ENCODE measurements around the gene ARMH3.

Gene ARMH3

DNA sequence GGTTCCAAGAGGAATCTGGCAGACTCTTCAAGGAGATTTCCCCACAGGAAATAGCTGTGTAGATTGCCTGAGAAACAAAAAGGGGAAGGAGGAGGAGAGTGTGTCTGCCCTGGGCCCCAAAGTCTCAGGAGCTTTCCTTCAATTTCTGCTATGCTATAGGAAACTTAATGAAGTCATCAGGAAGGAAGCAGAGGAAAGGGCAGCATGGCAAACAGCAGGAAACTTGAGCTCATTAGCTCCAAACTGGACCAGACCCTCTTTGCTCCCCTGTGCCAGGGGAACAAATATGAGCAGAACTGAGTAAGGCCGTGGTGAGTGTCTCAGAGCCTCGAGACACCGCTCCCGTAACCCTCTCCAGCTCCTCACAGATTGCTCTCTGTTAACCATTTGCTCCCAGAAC is 207.6 kb downstream of the ARMH3 start:
- DNase-seq: no peak

GRCh38 chr10:101845893-101846292 is 210.1 kb downstream of the ARMH3 start:
- DNase-seq: no peak

DNA sequence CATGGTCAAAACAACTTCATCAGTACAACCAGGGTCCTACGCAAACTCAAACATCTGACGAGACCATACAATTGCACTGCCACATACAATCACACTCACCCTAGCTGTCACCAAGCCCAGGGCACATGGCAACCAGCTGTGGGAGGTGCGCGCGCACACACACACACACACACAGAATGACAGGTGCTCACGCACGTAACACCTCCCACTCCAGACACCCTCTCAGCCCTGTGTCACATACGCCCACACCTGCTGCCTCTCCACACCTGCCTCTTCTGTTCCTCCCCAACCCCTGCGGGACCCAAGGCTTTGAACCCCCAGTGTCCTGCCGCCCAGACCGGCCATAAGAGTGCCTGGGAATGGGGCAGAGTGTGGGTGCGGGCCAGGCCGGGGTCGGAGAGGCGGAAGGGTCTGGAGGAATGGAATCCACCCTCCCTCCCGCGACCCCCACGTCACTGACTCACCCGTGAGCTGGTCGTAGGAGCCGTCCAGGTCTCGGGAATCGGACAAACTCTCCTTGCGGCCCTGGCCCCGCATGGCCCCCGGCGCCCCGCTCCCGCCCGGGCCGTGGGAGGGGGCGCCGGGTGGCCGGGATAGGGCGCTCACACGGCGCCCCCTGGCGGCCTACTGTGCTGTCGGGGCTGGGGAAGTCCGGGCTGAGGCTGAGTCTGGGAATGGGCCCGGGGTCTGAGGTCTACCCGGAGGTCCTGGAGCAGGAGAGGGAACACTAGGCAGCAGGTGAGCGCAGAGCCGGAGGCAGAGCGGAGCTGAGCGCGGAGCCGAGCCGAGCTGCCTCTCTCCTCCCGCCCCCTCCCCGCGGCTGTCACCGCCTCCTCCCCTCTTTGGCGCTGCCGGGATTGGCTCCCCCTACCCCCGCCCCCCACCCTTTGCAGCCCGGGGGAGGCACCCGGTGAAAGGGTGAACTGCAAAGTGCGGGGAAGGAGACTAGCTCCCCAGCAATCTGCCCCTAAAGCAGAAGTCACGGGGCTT is 212.6 kb downstream of the ARMH3 start, which contains the start of gene KCNIP2:
TSS of gene KCNIP2 (minus strand) at position 769 of the 990 bp plus-strand sequence. CDS start at position 537, 232 bp downstream.
- DNase-seq: peak; percentile 40

DNA sequence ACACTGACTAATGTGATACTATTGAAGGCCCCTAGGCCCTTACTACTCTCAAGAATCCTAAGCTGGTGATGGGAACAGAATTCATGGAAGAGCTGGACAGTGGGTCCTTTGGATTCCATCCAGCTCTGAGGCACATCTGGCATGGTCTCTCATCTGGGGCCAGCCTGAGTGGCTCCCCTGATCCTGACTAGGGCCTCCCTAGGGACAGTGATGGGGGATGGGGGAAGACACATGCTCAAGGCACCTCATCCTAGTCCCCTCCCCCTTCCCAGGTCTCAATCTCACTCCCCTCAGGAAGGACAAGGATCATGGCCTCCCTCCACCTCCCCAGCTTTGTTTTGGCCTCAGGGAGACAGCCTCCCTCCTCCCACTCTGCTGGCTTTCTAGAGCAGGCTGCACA is 214.1 kb downstream of the ARMH3 start:
- DNase-seq: no peak

DNA sequence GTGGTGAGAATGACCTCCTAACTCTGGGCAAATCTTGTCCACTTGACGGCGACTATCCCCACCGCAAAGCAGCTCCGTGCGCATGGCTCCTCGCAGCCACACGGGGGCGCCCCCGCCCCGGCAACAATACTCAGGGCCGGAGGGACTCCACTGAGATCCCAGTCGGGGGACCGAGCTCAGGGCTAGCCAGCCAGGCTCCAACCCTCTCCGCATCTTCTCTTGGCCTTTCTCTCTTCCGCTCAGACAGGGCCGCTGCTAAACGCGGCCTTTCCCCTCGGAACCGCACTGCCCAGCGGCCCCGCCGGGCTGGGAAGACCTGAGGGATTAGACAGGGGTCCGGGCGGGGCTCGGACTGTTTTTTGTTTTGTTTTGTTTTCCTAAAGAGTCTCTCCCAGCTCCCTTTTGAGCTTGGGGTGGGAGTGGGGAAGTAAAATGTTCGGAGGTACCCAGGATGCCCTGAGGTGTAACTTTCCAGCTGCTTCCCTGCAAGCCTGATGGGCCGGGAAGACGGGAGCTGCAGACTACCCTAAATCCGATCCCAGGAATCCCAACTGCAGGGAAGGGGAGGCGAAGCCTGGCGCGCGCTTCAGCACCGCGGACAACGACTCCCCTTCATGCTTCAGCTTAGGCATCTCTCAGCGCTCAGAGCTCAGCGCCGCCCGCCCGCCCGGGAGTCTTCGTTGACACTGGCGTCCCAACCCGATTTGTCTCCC is 215.1 kb downstream of the ARMH3 start:
- DNase-seq: peak; percentile 74

DNA sequence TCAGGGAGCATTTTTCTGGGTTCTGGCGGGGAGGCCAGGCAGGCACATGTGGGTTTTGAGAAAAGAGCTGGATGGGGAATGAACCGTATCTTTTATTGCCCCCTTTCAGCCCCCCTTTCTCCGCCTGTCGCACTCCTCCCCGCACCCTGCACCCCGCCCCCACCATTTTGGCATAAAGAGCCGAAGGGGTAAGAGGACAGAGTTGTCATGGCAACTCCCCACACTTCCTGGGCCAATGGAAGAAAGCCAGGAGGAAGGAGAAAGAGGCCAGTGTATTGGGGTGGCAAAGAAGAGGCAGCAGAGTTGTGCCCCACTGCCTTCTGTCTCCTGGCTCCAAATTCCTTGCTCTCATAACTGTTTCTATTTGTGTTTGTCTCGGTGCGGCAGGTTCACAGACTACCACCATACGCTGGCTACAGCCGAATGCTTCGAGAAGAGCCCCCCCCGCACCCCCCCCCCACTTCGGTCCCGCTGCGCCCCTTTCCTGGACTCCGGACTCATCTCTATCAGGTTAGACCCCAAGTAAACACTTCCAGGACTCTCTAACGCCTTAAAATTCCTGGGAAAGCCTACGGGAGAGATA is 215.8 kb downstream of the ARMH3 start:
- peak; percentile 16 for DNase-seq

DNA sequence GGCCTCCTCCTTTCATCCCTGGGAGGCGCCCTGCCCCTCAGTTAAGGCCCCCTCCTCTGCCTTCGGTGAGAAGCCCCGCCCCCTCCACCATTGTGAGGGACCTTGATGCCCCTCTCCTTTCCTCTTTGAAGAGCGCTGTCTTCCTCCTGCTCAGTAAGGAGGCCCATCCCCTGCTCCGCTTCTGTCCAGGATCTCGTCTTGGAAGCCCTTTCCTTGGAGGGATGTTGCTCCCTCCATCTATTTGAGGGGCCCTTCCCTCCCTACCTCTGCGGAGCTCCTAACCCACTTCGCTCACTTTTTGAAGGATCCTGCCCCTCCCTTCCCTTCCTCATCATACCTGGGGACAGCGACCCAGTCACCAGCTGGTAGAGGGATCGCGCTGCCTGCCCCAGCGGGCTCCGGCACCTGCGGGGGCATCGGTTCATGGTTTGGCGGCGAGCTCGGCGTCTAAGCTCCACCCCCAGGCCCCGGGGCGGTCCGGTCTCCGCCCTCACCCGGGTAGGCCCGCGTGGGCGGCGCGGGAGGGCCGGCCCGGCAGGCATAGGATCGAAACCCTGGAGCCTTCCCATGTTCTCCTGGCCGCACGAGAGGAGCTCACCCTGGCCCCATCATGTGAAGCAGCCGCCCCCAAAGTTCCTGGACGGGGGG is 216.4 kb downstream of the ARMH3 start:
- peak; percentile 31 for DNase-seq

GRCh38 chr10:101839002-101839401 is 217.0 kb downstream of the ARMH3 start:
- DNase-seq: no peak

- no peak for DNase-seq
Measured at GRCh38 chr10:101838416-101838970, 217.5 kb downstream of the ARMH3 start.

GRCh38 chr10:101837748-101838147 is 218.2 kb downstream of the ARMH3 start:
- DNase-seq: no peak

DNA sequence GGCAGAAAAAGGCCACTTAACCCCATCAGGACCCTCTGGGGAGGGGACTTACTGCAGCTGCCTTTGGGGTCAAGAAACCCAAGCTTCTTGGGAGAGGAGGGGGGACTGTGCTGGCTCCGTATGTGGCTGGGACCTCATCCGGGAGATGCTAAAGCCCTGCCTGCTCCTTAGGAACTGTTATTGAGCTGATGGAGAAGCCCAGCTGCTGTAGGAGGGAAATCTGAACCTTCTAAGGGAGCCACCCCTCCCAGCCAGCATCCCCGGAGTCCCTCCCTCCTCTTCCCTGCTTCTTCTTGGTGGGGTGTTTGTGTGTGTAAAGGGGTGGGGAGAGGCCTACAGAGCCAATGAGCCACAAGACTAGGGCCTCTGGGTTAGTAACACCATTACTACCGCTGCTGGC is 220.6 kb downstream of the ARMH3 start:
- no peak for DNase-seq

GRCh38 chr10:101834341-101834740 is 221.6 kb downstream of the ARMH3 start:
- DNase-seq: no peak

DNA sequence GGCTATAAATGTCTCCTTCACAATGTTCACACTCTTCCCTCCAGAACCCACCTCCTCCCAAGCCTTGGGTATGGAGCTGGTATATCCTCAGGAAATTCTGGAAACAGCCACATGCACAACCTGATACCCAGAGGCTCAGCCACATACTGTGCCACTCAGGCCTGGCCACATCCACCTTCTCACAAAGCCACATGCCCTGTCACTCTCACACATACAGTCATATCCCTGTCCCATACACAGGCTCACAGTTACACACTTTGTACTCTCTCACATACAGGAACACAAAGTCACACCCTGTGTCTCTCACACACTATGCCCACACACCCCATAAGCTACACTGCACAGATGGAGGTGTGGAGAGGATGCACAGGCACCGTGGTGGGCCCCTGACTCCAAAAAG is 222.5 kb downstream of the ARMH3 start:
- no peak for DNase-seq

DNA sequence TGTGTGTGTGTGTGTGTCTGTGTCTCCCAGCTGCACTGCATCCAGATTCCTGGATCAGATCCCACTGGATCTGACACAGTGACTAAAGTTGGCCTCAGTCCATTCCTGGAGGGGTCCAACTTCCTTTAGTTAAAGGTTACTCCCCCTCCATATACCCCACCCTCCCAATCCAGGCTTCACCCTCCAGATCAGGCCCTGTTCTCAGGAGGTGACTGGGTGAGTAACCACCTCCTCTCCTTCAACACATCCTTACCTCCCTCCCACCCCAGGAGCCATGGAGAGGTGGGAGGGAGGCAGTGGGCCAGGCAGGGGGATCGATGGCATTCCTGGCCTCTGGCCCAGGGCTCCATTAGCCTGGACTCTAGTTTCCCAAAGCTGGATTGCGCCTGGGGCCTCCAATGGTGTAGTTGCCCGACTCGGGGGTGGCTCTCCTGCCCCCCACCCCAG is 223.6 kb downstream of the ARMH3 start:
- DNase-seq: no peak

DNA sequence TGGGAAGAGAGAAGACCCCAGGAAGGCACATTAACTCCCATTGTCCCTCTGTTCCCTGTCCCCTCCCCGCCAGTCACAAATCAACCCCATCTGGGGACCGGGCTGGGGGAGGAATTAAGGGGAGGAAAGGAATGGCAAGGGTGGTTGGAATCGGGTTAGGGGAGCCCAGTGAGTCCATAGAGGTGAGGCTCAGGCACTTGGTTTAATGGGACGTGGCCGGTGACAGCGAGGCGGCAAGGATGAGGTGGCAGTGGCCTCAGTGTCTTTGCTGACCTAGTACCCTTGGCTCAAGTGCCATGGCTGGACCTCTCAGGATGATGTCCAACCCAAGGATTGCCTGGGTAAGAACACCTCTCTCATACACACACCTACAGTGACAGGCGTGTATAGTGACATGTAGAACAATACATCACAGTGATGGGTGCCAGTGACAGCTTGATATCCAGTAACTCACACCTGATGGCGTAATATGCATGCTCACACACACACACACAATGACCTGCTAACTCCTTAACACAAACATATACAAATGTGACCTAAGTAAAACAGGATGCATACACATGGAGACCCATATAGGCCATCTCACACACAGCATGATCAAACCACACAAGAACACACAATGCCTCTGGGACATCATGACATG is 224.7 kb downstream of the ARMH3 start:
- DNase-seq: no peak

DNA sequence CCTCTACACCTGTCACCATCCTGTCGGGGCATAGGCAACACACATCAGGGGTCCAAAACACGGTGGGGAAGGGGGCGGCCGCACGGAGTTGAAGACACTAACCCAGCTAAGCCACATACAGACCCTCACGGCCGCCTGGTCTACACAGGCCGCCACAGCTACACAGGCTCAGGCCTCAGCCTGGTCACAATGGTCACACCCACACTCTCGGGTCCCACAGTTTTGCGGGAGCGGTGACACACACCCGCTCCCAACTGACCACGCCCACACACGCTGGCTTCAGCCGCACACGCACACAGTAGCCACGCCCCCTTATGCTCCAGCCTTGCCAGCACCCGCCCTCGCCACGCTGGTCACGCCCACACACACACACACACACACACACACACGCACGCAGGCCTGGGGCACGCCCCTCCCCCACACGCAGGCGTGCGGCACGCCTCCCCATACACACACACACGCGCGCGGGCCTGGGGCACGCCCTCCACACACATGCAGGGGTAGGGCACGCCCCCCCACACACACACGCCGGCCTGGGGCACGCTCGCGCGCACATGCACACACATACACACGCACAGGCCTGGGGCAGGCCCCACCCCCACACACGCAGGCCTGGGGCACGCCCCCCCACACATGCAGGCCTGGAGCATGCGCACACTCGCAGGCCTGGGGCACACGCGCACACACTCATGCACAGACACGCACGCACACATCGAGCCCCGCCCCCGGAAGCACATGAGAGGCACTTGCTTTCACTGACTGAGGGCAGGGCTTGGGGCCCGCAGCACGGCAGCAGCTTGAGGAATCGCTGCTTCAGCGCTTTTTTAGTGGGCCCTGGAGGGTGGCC is 225.4 kb downstream of the ARMH3 start:
- DNase-seq: no peak

DNA sequence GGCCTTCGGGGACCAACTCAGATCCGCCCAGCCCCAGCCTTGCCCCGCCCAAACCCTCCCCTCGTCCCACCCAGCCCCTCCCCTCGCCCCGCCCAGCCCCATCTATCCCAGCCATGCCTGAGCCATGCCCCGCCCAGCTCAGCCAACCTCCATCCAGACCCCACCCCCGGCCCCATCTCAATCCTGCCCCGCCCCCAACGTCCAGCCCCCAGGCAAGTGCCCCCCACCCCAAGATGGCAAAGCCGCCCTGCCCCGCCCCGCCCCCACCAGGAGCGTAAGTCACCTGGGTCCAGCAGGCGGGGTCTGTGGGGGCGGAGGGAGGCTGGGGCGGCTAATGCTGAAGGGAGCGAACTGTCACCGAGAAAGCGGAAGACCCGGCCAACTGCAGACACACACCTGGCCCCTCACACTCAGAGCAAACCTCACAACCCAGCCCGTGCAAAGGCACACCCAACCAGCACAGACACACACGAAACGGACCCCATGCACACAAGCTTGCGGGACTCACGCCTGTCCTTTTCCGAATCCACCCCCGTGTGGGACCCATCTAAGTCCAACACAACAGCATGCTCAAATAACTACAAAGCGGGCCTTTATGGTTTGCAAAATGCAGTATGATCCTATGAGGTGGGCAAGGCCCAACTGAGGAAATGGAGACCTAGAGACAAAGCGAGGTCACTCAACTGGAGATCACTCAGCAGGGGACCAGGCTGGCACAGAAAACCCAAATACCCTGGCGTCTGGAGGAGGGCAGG is 226.2 kb downstream of the ARMH3 start:
- no peak for DNase-seq

GRCh38 chr10:101828766-101829551 is 227.0 kb downstream of the ARMH3 start:
- no peak for DNase-seq

DNA sequence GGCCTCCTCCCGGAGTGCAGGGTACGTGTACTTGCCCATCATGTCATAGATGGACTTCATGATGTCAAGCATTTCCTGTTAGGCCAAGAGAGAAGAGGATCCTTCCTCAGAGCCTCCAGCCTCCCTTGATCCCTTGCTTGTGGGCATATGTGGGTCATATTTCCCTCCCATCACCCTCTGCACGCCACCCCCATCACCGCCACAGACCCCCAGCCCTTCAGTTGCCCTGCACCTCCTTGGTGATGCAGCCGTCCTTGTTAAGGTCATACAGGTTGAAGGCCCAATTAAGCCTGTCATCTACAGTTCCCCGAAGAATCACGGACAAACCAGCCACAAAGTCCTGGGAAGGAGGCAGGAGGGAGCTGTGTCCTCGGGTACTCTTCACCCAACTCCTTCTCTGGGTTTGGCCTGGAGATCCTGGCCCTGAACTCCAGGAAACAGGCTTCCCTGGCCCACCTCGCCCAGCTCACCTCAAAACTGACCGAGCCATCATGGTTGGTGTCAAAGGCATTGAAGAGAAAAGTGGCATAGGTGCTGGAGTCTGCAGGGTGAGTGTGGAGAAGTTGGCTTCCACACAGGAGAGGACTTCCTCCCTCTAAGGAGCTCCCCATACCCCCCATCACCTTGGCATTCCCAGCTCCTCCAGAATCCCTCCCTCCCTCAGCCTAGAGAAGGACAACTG is 227.9 kb downstream of the ARMH3 start:
- DNase-seq: no peak
